Spleen (tissue), 11 donors: ENCODE results near the gene PDE10A. TPM values are rescaled to one million over a fixed set of nuclear protein-coding genes. Genes with fewer than 3 reads are reported as not detected.

ENCODE experiments used
- DNase-seq: peaks from one replicate; pipeline ENCODE4 v3.0.0-alpha.2; 2020
- H3K27ac ChIP-seq, 8 donors: fragments of 200-600 bp; sonication (generic) in 7 of 8; 1 replicate in 4 of 8; 2 replicates in 4 of 8; pipeline versions ENCODE4 v1.5.0 to v1.8.0; 2016 to 2021; ENCODE audit warnings: inconsistent platforms in 4 of 8, mild to moderate bottlenecking in 4 of 8, moderate library complexity in 1 of 8
- H3K27me3 ChIP-seq, 7 donors: fragments of 200-600 bp; sonication (generic) in 6 of 7; replicated peaks in 1 of 7; 1 replicate in 4 of 7; 2 replicates in 3 of 7; pipeline versions ENCODE4 v1.5.0 to v1.8.0; 2016 to 2021; ENCODE audit warnings: inconsistent platforms in 3 of 7, mild to moderate bottlenecking in 1 of 7
- H3K36me3 ChIP-seq, 6 donors: fragments of 200-600 bp; sonication (generic) in 5 of 6; 1 replicate in 4 of 6; 2 replicates in 2 of 6; pipeline versions ENCODE4 v1.5.0 to v1.8.0; 2016 to 2021; ENCODE audit warnings: inconsistent platforms in 2 of 6
- H3K4me1 ChIP-seq, 6 donors: fragments of 200-600 bp; sonication (generic) in 5 of 6; 1 replicate in 3 of 6; 2 replicates in 3 of 6; pipeline versions ENCODE4 v1.5.0 to v1.8.0; 2016 to 2021; ENCODE audit warnings: inconsistent platforms in 3 of 6
- H3K4me3 ChIP-seq, 8 donors: fragments of 200-600 bp; sonication (generic) in 7 of 8; 1 replicate in 4 of 8; 2 replicates in 4 of 8; pipeline versions ENCODE4 v1.5.0 to v1.8.0; 2016 to 2021; ENCODE audit warnings: inconsistent platforms in 4 of 8, mild to moderate bottlenecking in 4 of 8, moderate library complexity in 2 of 8
- H3K9me3 ChIP-seq, 8 donors: fragments of 200-600 bp; sonication (generic) in 7 of 8; 1 replicate in 4 of 8; 2 replicates in 4 of 8; pipeline versions ENCODE4 v1.5.0 to v1.8.0; 2016 to 2021; ENCODE audit warnings: inconsistent platforms in 4 of 8
- CTCF ChIP-seq, 11 experiments: fragments of 200-600 bp in 7 of 11; fragments of 450-650 bp in 4 of 11; sonication (generic) in 4 of 11; IDR thresholded peaks in 8 of 11; conservative IDR thresholded peaks in 3 of 11; 1 replicate in 7 of 11; 2 replicates in 4 of 11; pipeline versions ENCODE4 v1.4.0 to v1.8.0; 2016 to 2021; ENCODE audit warnings: antibody characterized with exemption in 11 of 11, inconsistent platforms in 4 of 11, mild to moderate bottlenecking in 1 of 11
- POLR2A ChIP-seq, 3 donors: fragments of 450-650 bp; IDR thresholded peaks; one replicate each; pipeline ENCODE4 v1.5.1; 2017; ENCODE audit warnings: antibody characterized with exemption in 3 of 3, mild to moderate bottlenecking in 1 of 3
- POLR2AphosphoS5 ChIP-seq, 3 donors: sonication (generic); formaldehyde crosslinking; IDR thresholded peaks; one replicate each; pipeline ENCODE4 v1.5.1; 2017; ENCODE audit warnings: antibody characterized with exemption in 3 of 3
- WGBS, 5 donors: extraction: QIAGEN DNeasy Blood & Tissue Kit in 3 of 5; methylation state at CpG; one replicate each; pipeline versions ENCODE4 v1.1.5 to v1.1.7; 2013 to 2018; 5-methylcytosine and 5-hydroxymethylcytosine counted together
- intact Hi-C: fragments of 100-400 bp; cut with DNase I; formaldehyde crosslinking; loops from one replicate; pipeline ENCODE4 v1.15.0; 2023; ENCODE audit warnings: low total_unique reads
- polyA plus RNA-seq, 3 donors: library from polyadenylated mRNA; stranded (reverse); fragments of 200-250 nt; gene quantifications; one replicate each; pipeline ENCODE4 v1.2.1, GENCODE V29; 2013
- total RNA-seq, 7 donors: library from RNA; depleted of rRNA in 3 of 7; stranded (reverse); fragments of >200 nt in 3 of 7; fragmentation: NEBNext Ultra II Directional in 4 of 7; extraction: Animal tissue kit (Norgen Biotek cat#: 25700) in 4 of 7; gene quantifications; one replicate each; pipeline versions ENCODE4 v1.1.0 to v1.2.1, GENCODE V29; 2016 to 2021
- donor health status: healthy with polysubstance abuse.
- donor health status: DM: no; HTN: no; CAD: no; lungs with moderate emphysema.
- donor health status: DM: no; HTN: no; CAD: no.
- donor health status: Bipolar disorder and iron deficiency.
- donor health status: healthy.
- donor health status: DM: no; HTN: no; CAD: no.
- donor health status: DM: yes; HTN: yes; CAD: no.

The PDE10A gene
- total and polyA plus RNA-seq, 10 donors: 1.1 to 28.2 (median 9.6) TPM

- Histone ChIP-seq H3K9me3 (peaks cover 0 to 4% (median 0%) of the 10 kb centered on the region in 8 donors), H3K27me3 (no peaks in the 10 kb centered on the region), H3K4me1 (no peaks in the 10 kb centered on the region), H3K27ac (no peak overlapping the region), H3K36me3 (no peaks in the 10 kb centered on the region), H3K4me3 (no peak overlapping the region)
- TF ChIP-seq POLR2A (IDR thresholded peaks at IDR 0.05): no peak
- no peak for TF ChIP-seq CTCF (IDR thresholded peaks at IDR 0.05 in 8 of 11, conservative IDR thresholded peaks at IDR 0.05 in 3 of 11)
- no peak for TF ChIP-seq POLR2AphosphoS5 (IDR thresholded peaks at IDR 0.05)
- intact Hi-C loops: no loop called here
- no peak for DNase-seq
- WGBS, 5 donors: 81 to 92% (median 88%) methylated on average over 12 to 13 of the region's 13 CpGs
Observed at GRCh38 chr6:165484178-165484889, 178.7 kb downstream of the PDE10A start.

GRCh38 chr6:165481921-165482320, 181.1 kb downstream of the PDE10A start:
- Histone ChIP-seq H3K4me1 (no peaks in the 10 kb centered on the region), H3K27me3 (no peaks in the 10 kb centered on the region), H3K9me3 (no peaks in the 10 kb centered on the region), H3K4me3 (no peak overlapping the region), H3K27ac (no peak overlapping the region), H3K36me3 (no peaks in the 10 kb centered on the region)
- 85 to 92% (median 87%) methylated on average over 4 of the region's 4 CpGs for WGBS, 5 donors
- TF ChIP-seq POLR2AphosphoS5 (IDR thresholded peaks at IDR 0.05): no peak
- TF ChIP-seq POLR2A (IDR thresholded peaks at IDR 0.05): no peak
- TF ChIP-seq CTCF (IDR thresholded peaks at IDR 0.05 in 8 of 11, conservative IDR thresholded peaks at IDR 0.05 in 3 of 11): no peak
- intact Hi-C loops: no loop called here
- DNase-seq: no peak

GRCh38 chr6:165480916-165481315, 182.1 kb downstream of the PDE10A start:
- Histone ChIP-seq H3K27me3 (no peaks in the 10 kb centered on the region), H3K9me3 (no peaks in the 10 kb centered on the region), H3K4me3 (no peak overlapping the region), H3K4me1 (no peaks in the 10 kb centered on the region), H3K27ac (no peak overlapping the region), H3K36me3 (no peaks in the 10 kb centered on the region)
- WGBS, 5 donors: 70 to 88% (median 86%) methylated on average over 3 of the region's 3 CpGs
- TF ChIP-seq POLR2AphosphoS5 (IDR thresholded peaks at IDR 0.05) (no peak), POLR2A (IDR thresholded peaks at IDR 0.05) (no peak), CTCF (IDR thresholded peaks at IDR 0.05 in 8 of 11, conservative IDR thresholded peaks at IDR 0.05 in 3 of 11) (no peak)
- intact Hi-C loops: no loop called here
- no peak for DNase-seq

- intact Hi-C loops: no loop called here
- Histone ChIP-seq H3K27me3 (no peaks in the 10 kb centered on the region), H3K4me1 (no peaks in the 10 kb centered on the region), H3K9me3 (no peaks in the 10 kb centered on the region), H3K36me3 (no peaks in the 10 kb centered on the region), H3K4me3 (no peak overlapping the region), H3K27ac (no peak overlapping the region)
- DNase-seq: no peak
- TF ChIP-seq POLR2A (IDR thresholded peaks at IDR 0.05): no peak
- no peak for TF ChIP-seq POLR2AphosphoS5 (IDR thresholded peaks at IDR 0.05)
- no peak for TF ChIP-seq CTCF (IDR thresholded peaks at IDR 0.05 in 8 of 11, conservative IDR thresholded peaks at IDR 0.05 in 3 of 11)
- 74 to 100% (median 81%) methylated on average over 1 of the region's 1 CpG for WGBS, 5 donors
Observed at GRCh38 chr6:165478581-165478980, 184.5 kb downstream of the PDE10A start.
